Heart left ventricle (tissue), 13 donors: ENCODE data around the gene LPCAT1.

ENCODE experiments used
- POLR2A ChIP-seq, 2 donors: fragments of 450-650 bp; IDR thresholded peaks; one replicate each; pipeline ENCODE4 v1.6.1; 2017; ENCODE audit warnings: antibody characterized with exemption in 2 of 2, mild to moderate bottlenecking in 2 of 2, moderate library complexity in 2 of 2
- TF ChIP-seq, protein P1 (sequence below), 12 donors: fragments of 200-600 bp; sonication (generic) in 4 of 12; IDR thresholded peaks; one replicate each; pipeline versions ENCODE4 v1.5.0 to v1.8.0; 2018 to 2022; ENCODE audit warnings: antibody characterized with exemption in 12 of 12, mild to moderate bottlenecking in 5 of 12
- donor health status: ischemic (EF 13 %, LVEDD 7.1; RV severe dilation, severe dysfunction).
- donor health status: DM: no; HTN: yes; CAD: no.
- donor health status: DM: no; HTN: no; CAD: no.
- donor health status: ischemic (EF 25% LVEDD 6.9; RV normal size, moderate dysfunction).
- donor health status: ischemic (EF 25% LVEDD 5.7; RV mildly dilated, moderate dysfunction).
- donor health status: ischemic (EF 35%, LVEDD 5.7; RV mildly dilated, moderate dysfunction).
- donor health status: nonischemic (EF 11% LVEDD 7.7; RV severe dilation, severe dysfunction).
- donor health status: DM: yes; HTN: yes; CAD: no.
- donor health status: PGD.
- donor health status: ischemic (EF 29% LVEDD 5.4; RV normal size, mild dysfunction).
- donor health status: nonischemic (EF 23%, LVEDD 6.1; RV moderate dilation, normal function).

DNA sequence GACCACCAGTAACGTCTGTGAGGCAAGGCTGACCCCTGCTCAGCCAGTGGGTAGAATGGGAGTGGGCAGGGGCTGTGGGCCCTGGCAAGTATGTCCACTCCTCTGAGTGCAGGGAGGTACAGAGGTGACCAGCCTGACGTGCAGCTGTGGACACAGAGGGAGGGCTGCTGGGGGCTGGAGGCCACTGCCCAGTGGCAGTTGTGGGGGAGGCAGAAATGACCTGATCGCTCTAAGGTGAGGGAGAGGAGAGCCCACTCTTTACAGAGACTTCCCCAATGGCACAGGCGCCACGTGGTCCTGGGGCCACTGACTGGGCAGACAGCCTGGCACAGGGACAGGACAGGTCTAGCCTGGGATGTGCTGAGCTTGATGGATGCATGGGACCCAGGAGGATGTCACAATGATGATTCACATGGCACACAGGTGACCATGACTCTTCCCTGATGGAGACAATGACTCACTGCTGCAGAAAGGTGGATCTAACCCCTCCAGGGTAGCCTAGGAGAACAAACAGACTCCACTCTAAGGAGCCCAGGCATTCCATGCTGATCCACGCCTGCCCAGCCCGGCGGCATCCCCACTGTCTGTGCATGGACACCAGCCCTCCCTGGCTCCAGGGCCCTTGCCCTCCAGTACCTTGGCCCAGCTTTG is 7.7 kb downstream of the LPCAT1 start:
- TF ChIP-seq, protein P1, sequence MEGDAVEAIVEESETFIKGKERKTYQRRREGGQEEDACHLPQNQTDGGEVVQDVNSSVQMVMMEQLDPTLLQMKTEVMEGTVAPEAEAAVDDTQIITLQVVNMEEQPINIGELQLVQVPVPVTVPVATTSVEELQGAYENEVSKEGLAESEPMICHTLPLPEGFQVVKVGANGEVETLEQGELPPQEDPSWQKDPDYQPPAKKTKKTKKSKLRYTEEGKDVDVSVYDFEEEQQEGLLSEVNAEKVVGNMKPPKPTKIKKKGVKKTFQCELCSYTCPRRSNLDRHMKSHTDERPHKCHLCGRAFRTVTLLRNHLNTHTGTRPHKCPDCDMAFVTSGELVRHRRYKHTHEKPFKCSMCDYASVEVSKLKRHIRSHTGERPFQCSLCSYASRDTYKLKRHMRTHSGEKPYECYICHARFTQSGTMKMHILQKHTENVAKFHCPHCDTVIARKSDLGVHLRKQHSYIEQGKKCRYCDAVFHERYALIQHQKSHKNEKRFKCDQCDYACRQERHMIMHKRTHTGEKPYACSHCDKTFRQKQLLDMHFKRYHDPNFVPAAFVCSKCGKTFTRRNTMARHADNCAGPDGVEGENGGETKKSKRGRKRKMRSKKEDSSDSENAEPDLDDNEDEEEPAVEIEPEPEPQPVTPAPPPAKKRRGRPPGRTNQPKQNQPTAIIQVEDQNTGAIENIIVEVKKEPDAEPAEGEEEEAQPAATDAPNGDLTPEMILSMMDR (IDR thresholded peaks at IDR 0.05): no peak
- no peak for TF ChIP-seq POLR2A (IDR thresholded peaks at IDR 0.05)
